ENCODE measurements around the gene IMMP2L. TPM values are rescaled to one million over a fixed set of nuclear protein-coding genes. Genes with fewer than 3 reads are reported as not detected.

IMMP2L gene
- total and polyA plus RNA-seq, 2 of the 4 experiments (the other 2 are of a cell fraction): 5.8 to 9.3 TPM

DNA sequence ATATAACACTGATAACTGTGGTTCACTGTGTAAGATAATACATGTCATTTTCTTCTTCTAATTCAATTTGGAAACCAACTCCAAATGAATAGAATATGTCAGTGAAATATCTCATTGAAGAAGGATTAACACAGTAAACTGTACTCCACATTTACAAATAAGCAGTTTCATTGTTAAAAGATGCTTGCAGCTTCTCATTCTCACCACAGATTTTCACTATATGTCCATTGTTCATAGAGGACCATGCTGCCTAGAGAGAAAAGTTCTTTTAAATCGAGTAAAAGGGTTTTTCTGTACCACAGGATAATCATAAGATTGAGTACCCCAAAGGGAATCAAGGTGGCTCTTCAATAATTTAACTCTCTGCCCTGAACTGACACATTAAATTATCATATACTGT, 305.9 kb downstream of the IMMP2L start:
- 0 out of 2 replicates have a peak, but pooled peaks cover 2% of the 10 kb centered on the region for H3K9me1 ChIP-seq (ENCODE audit: insufficient read depth, low read length)
- no peaks in the 10 kb centered on the region for H4K20me1 ChIP-seq (ENCODE audit: insufficient read depth, low read length)
- no peaks in the 10 kb centered on the region for H3K79me1 ChIP-seq (ENCODE audit: low read depth in 1 of 2, low read length in 2 of 2)
- no peak overlapping the region for H4K91ac ChIP-seq (ENCODE audit: insufficient read depth, low read depth, low read length)
- H3K56ac ChIP-seq (ENCODE audit: extremely low read depth, insufficient read depth, low read length): no peak overlapping the region
- in situ Hi-C loops (cut with MboI; ENCODE audit: low sequenced_read_pairs) (no loop called here), intact Hi-C loops (cut with micrococcal nuclease) (no loop called here), dilution Hi-C loops (cut with HindIII; ENCODE audit: low sequenced_read_pairs, unreplicated experiment) (no loop called here)
- H2AK9ac ChIP-seq (replicated peaks; ENCODE audit: low read depth, low read length, poor library complexity): no peak overlapping the region
- no peak overlapping the region for H3K27ac ChIP-seq (ENCODE audit: insufficient read depth, low read length)
- no peak for ATAC-seq (ENCODE audit: low read depth)
- no peak overlapping the region for H4K5ac ChIP-seq (ENCODE audit: low read depth, low read length)
- no peaks in the 10 kb centered on the region for H3K27me3 ChIP-seq (ENCODE audit: control insufficient read depth, insufficient read depth, low read length)
- H3K14ac ChIP-seq (replicated peaks; ENCODE audit: low read depth, low read length): no peak overlapping the region
- DNase-seq: no peak
- ChIA-PET CTCF (no interaction called here), POLR2A (ENCODE audit: unreplicated experiment) (no interaction called here)
- no peak overlapping the region for H3K4ac ChIP-seq (ENCODE audit: low read depth, low read length)
- H2BK20ac ChIP-seq (ENCODE audit: low read depth, low read length): no peak overlapping the region
- no CpG with 5 or more reads among the region's 1 CpG for WGBS, 2 experiments (ENCODE audit: extremely low coverage in 2 of 2, insufficient read length in 1 of 2)
- H2AFZ ChIP-seq (replicated peaks; ENCODE audit: low read length, poor library complexity): no peak overlapping the region
- H2BK120ac ChIP-seq (ENCODE audit: low read depth, low read length): no peak overlapping the region
- H2BK5ac ChIP-seq (ENCODE audit: low read depth, low read length, poor library complexity, severe bottlenecking): no peak overlapping the region
- no peak overlapping the region for H2BK15ac ChIP-seq (ENCODE audit: low read depth, low read length)
- H3K9me3 ChIP-seq (ENCODE audit: control insufficient read depth, insufficient read depth, low read length): no peaks in the 10 kb centered on the region
- no peak overlapping the region for H3K4me2 ChIP-seq (ENCODE audit: low read depth, low read length)
- H3K4me3 ChIP-seq (ENCODE audit: insufficient read depth, low read depth, low read length): no peak overlapping the region
- no peak overlapping the region for H4K8ac ChIP-seq (ENCODE audit: low read depth in 2 of 2, low read length in 2 of 2)
- no peak overlapping the region for H3K9ac ChIP-seq (ENCODE audit: low read depth, low read length)
- H3K18ac ChIP-seq (ENCODE audit: low read depth, low read length): no peak overlapping the region
- BruUV-seq (replicated peaks): no TSS peak
- no peak overlapping the region for H2AK5ac ChIP-seq (ENCODE audit: low read depth, low read length)
- H3K4me1 ChIP-seq (ENCODE audit: control insufficient read depth, insufficient read depth, low read length): no peaks in the 10 kb centered on the region
- no peaks in the 10 kb centered on the region for H3K36me3 ChIP-seq (ENCODE audit: control insufficient read depth, insufficient read depth, low read length)
- H3K23ac ChIP-seq (ENCODE audit: low read depth, low read length): no peak overlapping the region
- TF ChIP-seq MXI1 (IDR thresholded peaks at IDR 0.05; ENCODE audit: borderline replicate concordance, low read depth, low read length): no peak
- no peak for TF ChIP-seq SMC3 (IDR thresholded peaks at IDR 0.05; ENCODE audit: low read depth, low read length)
- no peak for TF ChIP-seq CHD1 (IDR thresholded peaks at IDR 0.05; ENCODE audit: low read depth, low read length)
- TF ChIP-seq CEBPB (IDR thresholded peaks at IDR 0.05; ENCODE audit: low read depth, low read length): no peak
- TF ChIP-seq MAZ (IDR thresholded peaks at IDR 0.05; ENCODE audit: borderline replicate concordance, low read depth, low read length): no peak
- TF ChIP-seq BHLHE40 (IDR thresholded peaks at IDR 0.05; ENCODE audit: low read depth, low read length): no peak
- no peak for TF ChIP-seq FOS (IDR thresholded peaks at IDR 0.05; ENCODE audit: low read depth, low read length)
- TF ChIP-seq ELK1 (IDR thresholded peaks at IDR 0.05; ENCODE audit: borderline replicate concordance, low read depth, low read length): no peak
